WTC11 (cell line): ENCODE data around the gene TDP1. TPM values are rescaled to one million over a fixed set of nuclear protein-coding genes. Genes with fewer than 3 reads are reported as not detected.

ENCODE experiments used
- ATAC-seq: fragments of 200-7000 bp; cut with Tn5 transposase; 2 replicates; pipeline ENCODE4 v1.10.0; 2021; ENCODE audit warnings: mild to moderate bottlenecking, moderate library complexity
- CTCF ChIA-PET: fragments of 300-600 bp; sonication (Branson Sonifier 250); formaldehyde crosslinking; loops from one replicate; lab custom pipeline; 2021; ENCODE audit warnings: antibody characterized with exemption; lab: Charles Lee
- POLR2A ChIA-PET: fragments of 350-600 bp; sonication (Branson Sonifier 250); formaldehyde crosslinking; loops from one replicate; lab custom pipeline; 2021; ENCODE audit warnings: antibody characterized with exemption; lab: Charles Lee
- DNase-seq: peaks from one replicate; pipeline ENCODE4 v3.0.0; 2021; ENCODE audit warnings: low spot score
- H3K27ac Mint-ChIP-seq: 2 replicates; pipeline ENCODE4 v1.8.0; 2021; ENCODE audit warnings: mixed read lengths
- H3K27me3 Mint-ChIP-seq: 2 replicates; pipeline ENCODE4 v1.8.0; 2021; ENCODE audit warnings: low read depth, mild to moderate bottlenecking, moderate library complexity, mixed read lengths
- H3K36me3 Mint-ChIP-seq: 2 replicates; pipeline ENCODE4 v1.8.0; 2021; ENCODE audit warnings: mixed read lengths
- H3K4me1 Mint-ChIP-seq: 2 replicates; pipeline ENCODE4 v1.8.0; 2022; ENCODE audit warnings: mixed read lengths
- H3K4me3 Mint-ChIP-seq: 2 replicates; pipeline ENCODE4 v1.8.0; 2021; ENCODE audit warnings: mild to moderate bottlenecking, moderate library complexity, mixed read lengths
- H3K9me3 Mint-ChIP-seq: 2 replicates; pipeline ENCODE4 v1.8.0; 2021; ENCODE audit warnings: mixed read lengths
- CBFB ChIP-seq: sonication (generic); formaldehyde crosslinking; IDR thresholded peaks from 2 replicates; pipeline ENCODE4 v1.8.1; 2022; ENCODE audit warnings: mild to moderate bottlenecking, low read depth, missing genetic modification reagents
- ELF4 ChIP-seq: sonication (generic); formaldehyde crosslinking; IDR thresholded peaks from 2 replicates; pipeline ENCODE4 v1.8.1; 2022; ENCODE audit warnings: low read depth, mild to moderate bottlenecking, moderate library complexity, missing genetic modification reagents
- GABPB1 ChIP-seq: sonication (generic); formaldehyde crosslinking; IDR thresholded peaks from 2 replicates; pipeline ENCODE4 v1.8.1; 2023; ENCODE audit warnings: mild to moderate bottlenecking, missing genetic modification reagents
- GRHL2 ChIP-seq: fragments of 250-450 bp; sonication (Bioruptor Pico); IDR thresholded peaks from 2 replicates; pipeline ENCODE4 v1.8.0; 2022; ENCODE audit warnings: mild to moderate bottlenecking, moderate library complexity; ENCODE audit not compliant: insufficient replicate concordance, severe bottlenecking
- JAZF1 ChIP-seq: fragments of 250-450 bp; sonication (Bioruptor Pico); IDR thresholded peaks from 2 replicates; pipeline ENCODE4 v1.9.0; 2021; ENCODE audit warnings: moderate library complexity, mild to moderate bottlenecking, inconsistent platforms
- JUN ChIP-seq: sonication (generic); formaldehyde crosslinking; IDR thresholded peaks from 2 replicates; pipeline ENCODE4 v1.8.0; 2023; ENCODE audit warnings: mild to moderate bottlenecking, missing genetic modification reagents
- NR1H2 ChIP-seq: sonication (generic); formaldehyde crosslinking; IDR thresholded peaks from 2 replicates; pipeline ENCODE4 v1.9.0; 2021; ENCODE audit warnings: mild to moderate bottlenecking, moderate library complexity, missing genetic modification reagents
- NR3C1 ChIP-seq: sonication (generic); formaldehyde crosslinking; conservative IDR thresholded peaks from 2 replicates; pipeline ENCODE4 v1.8.1; 2023; ENCODE audit warnings: low read depth, mild to moderate bottlenecking, missing genetic modification reagents
- PRDM15 ChIP-seq: sonication (generic); formaldehyde crosslinking; IDR thresholded peaks from 2 replicates; pipeline ENCODE4 v1.8.0; 2022; ENCODE audit warnings: missing genetic modification reagents
- SP1 ChIP-seq: sonication (generic); formaldehyde crosslinking; conservative IDR thresholded peaks from 2 replicates; pipeline ENCODE4 v1.8.1; 2022; ENCODE audit warnings: missing genetic modification reagents
- ZNF263 ChIP-seq: sonication (generic); formaldehyde crosslinking; IDR thresholded peaks from 2 replicates; pipeline ENCODE4 v1.8.1; 2022; ENCODE audit warnings: low read depth, mild to moderate bottlenecking, moderate library complexity, missing genetic modification reagents
- ZNF416 ChIP-seq: fragments of 250-450 bp; sonication (Bioruptor Pico); IDR thresholded peaks from 2 replicates; pipeline ENCODE4 v1.9.0; 2021; ENCODE audit warnings: mild to moderate bottlenecking, inconsistent platforms
- ZNF423 ChIP-seq: fragments of 250-450 bp; sonication (Bioruptor Pico); IDR thresholded peaks from 2 replicates; pipeline ENCODE4 v2.1.2; 2022; ENCODE audit warnings: mild to moderate bottlenecking, moderate library complexity
- ZNF671 ChIP-seq: fragments of 250-450 bp; sonication (Bioruptor Pico); IDR thresholded peaks from 2 replicates; pipeline ENCODE4 v1.8.0; 2021; ENCODE audit warnings: mild to moderate bottlenecking
- total RNA-seq: library from RNA; stranded (reverse); gene quantifications from 3 replicates; pipeline ENCODE4 v1.2.3, GENCODE V29; 2021
- TF ChIP-seq, protein P1 (sequence below): fragments of 200-600 bp; IDR thresholded peaks from 2 replicates; pipeline ENCODE4 v1.8.0; 2022; ENCODE audit warnings: antibody characterized with exemption
- TF ChIP-seq, protein P2 (sequence below): sonication (generic); formaldehyde crosslinking; IDR thresholded peaks from 2 replicates; pipeline ENCODE4 v1.8.0; 2023; ENCODE audit warnings: mild to moderate bottlenecking, missing genetic modification reagents
- TF ChIP-seq, protein P3 (sequence below): fragments of 250-450 bp; sonication (Bioruptor Pico); IDR thresholded peaks from 2 replicates; pipeline ENCODE4 v1.9.0; 2021; ENCODE audit warnings: mild to moderate bottlenecking, borderline replicate concordance
- TF ChIP-seq, protein P4 (sequence below): sonication (generic); formaldehyde crosslinking; IDR thresholded peaks from 2 replicates; pipeline ENCODE4 v1.8.1; 2023; ENCODE audit warnings: mild to moderate bottlenecking, missing genetic modification reagents, borderline replicate concordance

The TDP1 gene
- total RNA-seq, 1 experiment from 2014 or later: 59.8 TPM

DNA sequence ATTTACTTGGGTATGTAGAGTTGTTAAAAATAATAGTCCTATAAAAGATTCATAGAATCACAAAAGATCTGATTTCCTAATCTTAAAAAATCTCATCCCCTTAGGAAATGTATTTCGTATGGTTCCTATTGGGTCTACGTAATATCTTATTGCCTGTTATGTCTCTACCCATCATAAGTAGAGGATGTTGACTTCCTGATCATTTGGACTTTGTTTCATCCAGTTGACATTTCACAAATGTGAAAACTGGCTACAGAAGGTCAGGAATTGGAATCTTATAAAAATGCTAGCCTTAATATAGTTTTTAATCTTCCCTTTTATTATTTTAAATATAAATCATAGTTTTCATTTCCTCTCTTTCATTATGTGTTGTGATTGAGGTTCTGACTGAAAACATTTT, 45.2 kb downstream of the TDP1 start (continued):
- TF ChIP-seq ZNF671 (CRISPR knock-in tag) (no peak), JAZF1 (CRISPR knock-in tag) (no peak), NR3C1 (CRISPR knock-in tag) (no peak), JUN (CRISPR knock-in tag) (no peak), ZNF423 (no peak)
- TF ChIP-seq, protein P1, sequence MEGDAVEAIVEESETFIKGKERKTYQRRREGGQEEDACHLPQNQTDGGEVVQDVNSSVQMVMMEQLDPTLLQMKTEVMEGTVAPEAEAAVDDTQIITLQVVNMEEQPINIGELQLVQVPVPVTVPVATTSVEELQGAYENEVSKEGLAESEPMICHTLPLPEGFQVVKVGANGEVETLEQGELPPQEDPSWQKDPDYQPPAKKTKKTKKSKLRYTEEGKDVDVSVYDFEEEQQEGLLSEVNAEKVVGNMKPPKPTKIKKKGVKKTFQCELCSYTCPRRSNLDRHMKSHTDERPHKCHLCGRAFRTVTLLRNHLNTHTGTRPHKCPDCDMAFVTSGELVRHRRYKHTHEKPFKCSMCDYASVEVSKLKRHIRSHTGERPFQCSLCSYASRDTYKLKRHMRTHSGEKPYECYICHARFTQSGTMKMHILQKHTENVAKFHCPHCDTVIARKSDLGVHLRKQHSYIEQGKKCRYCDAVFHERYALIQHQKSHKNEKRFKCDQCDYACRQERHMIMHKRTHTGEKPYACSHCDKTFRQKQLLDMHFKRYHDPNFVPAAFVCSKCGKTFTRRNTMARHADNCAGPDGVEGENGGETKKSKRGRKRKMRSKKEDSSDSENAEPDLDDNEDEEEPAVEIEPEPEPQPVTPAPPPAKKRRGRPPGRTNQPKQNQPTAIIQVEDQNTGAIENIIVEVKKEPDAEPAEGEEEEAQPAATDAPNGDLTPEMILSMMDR: no peak
- TF ChIP-seq, all 79 proteins: peak for 0

DNA sequence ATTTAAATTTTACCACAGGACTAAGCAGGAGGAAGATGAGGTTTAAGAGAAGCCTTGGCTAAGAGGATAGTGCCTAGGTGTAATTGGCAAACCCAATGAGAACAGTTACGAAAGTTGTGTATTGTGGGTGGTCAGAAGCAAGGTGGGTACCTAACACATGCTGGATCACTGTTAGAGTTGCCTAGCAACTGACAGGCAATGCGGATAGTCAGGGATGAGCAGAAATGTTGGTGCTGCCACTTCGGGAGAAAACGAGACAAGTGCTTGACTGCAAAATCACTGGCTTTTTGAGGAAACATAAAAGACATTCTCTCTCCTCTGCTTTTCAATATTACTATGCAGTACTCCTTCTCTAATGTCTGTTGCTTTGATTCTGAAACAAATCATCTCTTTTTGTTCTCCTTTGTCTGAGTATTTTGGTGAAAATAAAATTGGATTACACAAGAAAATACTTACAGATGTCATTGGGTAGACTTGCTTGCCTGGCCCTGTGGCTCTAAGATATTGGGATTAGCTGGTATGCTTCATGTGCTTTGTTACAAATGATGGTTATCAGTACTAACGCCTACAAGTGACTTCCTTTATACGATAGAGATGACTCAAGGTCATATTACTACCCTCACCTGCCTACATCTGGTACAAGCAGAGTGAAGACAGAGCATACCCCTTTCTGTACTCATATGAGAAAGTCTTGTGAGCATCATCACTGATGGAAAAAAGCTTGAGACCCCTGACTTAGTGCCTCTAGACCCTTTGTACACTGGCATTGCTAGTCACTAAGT, 48.0 kb downstream of the TDP1 start:
- CTCF ChIA-PET: no interaction called here
- peaks cover 24% of the 10 kb centered on the region for H3K36me3 Mint-ChIP-seq
- no peak for DNase-seq
- TF ChIP-seq NR1H2 (no peak), JUN (CRISPR knock-in tag) (no peak), GRHL2 (CRISPR knock-in tag) (no peak), ELF4 (CRISPR knock-in tag) (no peak), PRDM15 (no peak), GABPB1 (CRISPR knock-in tag) (no peak), ZNF416 (CRISPR knock-in tag) (no peak), SP1 (CRISPR knock-in tag) (no peak), ZNF263 (CRISPR knock-in tag) (no peak), CBFB (CRISPR knock-in tag) (no peak)
- TF ChIP-seq, protein P2, sequence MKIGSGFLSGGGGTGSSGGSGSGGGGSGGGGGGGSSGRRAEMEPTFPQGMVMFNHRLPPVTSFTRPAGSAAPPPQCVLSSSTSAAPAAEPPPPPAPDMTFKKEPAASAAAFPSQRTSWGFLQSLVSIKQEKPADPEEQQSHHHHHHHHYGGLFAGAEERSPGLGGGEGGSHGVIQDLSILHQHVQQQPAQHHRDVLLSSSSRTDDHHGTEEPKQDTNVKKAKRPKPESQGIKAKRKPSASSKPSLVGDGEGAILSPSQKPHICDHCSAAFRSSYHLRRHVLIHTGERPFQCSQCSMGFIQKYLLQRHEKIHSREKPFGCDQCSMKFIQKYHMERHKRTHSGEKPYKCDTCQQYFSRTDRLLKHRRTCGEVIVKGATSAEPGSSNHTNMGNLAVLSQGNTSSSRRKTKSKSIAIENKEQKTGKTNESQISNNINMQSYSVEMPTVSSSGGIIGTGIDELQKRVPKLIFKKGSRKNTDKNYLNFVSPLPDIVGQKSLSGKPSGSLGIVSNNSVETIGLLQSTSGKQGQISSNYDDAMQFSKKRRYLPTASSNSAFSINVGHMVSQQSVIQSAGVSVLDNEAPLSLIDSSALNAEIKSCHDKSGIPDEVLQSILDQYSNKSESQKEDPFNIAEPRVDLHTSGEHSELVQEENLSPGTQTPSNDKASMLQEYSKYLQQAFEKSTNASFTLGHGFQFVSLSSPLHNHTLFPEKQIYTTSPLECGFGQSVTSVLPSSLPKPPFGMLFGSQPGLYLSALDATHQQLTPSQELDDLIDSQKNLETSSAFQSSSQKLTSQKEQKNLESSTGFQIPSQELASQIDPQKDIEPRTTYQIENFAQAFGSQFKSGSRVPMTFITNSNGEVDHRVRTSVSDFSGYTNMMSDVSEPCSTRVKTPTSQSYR (CRISPR knock-in tag): no peak
- TF ChIP-seq, protein P3, sequence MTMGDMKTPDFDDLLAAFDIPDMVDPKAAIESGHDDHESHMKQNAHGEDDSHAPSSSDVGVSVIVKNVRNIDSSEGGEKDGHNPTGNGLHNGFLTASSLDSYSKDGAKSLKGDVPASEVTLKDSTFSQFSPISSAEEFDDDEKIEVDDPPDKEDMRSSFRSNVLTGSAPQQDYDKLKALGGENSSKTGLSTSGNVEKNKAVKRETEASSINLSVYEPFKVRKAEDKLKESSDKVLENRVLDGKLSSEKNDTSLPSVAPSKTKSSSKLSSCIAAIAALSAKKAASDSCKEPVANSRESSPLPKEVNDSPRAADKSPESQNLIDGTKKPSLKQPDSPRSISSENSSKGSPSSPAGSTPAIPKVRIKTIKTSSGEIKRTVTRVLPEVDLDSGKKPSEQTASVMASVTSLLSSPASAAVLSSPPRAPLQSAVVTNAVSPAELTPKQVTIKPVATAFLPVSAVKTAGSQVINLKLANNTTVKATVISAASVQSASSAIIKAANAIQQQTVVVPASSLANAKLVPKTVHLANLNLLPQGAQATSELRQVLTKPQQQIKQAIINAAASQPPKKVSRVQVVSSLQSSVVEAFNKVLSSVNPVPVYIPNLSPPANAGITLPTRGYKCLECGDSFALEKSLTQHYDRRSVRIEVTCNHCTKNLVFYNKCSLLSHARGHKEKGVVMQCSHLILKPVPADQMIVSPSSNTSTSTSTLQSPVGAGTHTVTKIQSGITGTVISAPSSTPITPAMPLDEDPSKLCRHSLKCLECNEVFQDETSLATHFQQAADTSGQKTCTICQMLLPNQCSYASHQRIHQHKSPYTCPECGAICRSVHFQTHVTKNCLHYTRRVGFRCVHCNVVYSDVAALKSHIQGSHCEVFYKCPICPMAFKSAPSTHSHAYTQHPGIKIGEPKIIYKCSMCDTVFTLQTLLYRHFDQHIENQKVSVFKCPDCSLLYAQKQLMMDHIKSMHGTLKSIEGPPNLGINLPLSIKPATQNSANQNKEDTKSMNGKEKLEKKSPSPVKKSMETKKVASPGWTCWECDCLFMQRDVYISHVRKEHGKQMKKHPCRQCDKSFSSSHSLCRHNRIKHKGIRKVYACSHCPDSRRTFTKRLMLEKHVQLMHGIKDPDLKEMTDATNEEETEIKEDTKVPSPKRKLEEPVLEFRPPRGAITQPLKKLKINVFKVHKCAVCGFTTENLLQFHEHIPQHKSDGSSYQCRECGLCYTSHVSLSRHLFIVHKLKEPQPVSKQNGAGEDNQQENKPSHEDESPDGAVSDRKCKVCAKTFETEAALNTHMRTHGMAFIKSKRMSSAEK (CRISPR knock-in tag): no peak
- TF ChIP-seq, protein P4, sequence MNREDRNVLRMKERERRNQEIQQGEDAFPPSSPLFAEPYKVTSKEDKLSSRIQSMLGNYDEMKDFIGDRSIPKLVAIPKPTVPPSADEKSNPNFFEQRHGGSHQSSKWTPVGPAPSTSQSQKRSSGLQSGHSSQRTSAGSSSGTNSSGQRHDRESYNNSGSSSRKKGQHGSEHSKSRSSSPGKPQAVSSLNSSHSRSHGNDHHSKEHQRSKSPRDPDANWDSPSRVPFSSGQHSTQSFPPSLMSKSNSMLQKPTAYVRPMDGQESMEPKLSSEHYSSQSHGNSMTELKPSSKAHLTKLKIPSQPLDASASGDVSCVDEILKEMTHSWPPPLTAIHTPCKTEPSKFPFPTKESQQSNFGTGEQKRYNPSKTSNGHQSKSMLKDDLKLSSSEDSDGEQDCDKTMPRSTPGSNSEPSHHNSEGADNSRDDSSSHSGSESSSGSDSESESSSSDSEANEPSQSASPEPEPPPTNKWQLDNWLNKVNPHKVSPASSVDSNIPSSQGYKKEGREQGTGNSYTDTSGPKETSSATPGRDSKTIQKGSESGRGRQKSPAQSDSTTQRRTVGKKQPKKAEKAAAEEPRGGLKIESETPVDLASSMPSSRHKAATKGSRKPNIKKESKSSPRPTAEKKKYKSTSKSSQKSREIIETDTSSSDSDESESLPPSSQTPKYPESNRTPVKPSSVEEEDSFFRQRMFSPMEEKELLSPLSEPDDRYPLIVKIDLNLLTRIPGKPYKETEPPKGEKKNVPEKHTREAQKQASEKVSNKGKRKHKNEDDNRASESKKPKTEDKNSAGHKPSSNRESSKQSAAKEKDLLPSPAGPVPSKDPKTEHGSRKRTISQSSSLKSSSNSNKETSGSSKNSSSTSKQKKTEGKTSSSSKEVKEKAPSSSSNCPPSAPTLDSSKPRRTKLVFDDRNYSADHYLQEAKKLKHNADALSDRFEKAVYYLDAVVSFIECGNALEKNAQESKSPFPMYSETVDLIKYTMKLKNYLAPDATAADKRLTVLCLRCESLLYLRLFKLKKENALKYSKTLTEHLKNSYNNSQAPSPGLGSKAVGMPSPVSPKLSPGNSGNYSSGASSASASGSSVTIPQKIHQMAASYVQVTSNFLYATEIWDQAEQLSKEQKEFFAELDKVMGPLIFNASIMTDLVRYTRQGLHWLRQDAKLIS: no peak

More for the DNA sequence above, 48.0 kb downstream of the TDP1 start:
- H3K4me3 Mint-ChIP-seq: no peak overlapping the region
- H3K27ac Mint-ChIP-seq: no peak overlapping the region
- no peaks in the 10 kb centered on the region for H3K9me3 Mint-ChIP-seq
- no peak for ATAC-seq
- POLR2A ChIA-PET: no interaction called here
- H3K4me1 Mint-ChIP-seq: no peaks in the 10 kb centered on the region
- no peaks in the 10 kb centered on the region for H3K27me3 Mint-ChIP-seq
